Subcutaneous abdominal adipose tissue (tissue), 5 donors: ENCODE measurements around the gene IBA57.
A peak's percentile ranks its signal among the peaks of the same experiment; 100 is the strongest.

ENCODE experiments used
- H3K27ac ChIP-seq: one replicate; pipeline ENCODE4 v1.7.0; 2013; ENCODE audit warnings: low read depth, mild to moderate bottlenecking, inconsistent platforms, low read length, moderate library complexity
- H3K27me3 ChIP-seq, 5 donors: one replicate each; pipeline ENCODE4 v1.7.0; 2013; ENCODE audit warnings: low read length in 5 of 5, inconsistent platforms in 1 of 5; ENCODE audit not compliant: control insufficient read depth in 5 of 5, insufficient read depth in 4 of 5
- H3K36me3 ChIP-seq, 5 donors: one replicate each; pipeline ENCODE4 v1.7.0; 2013; ENCODE audit warnings: low read length in 5 of 5; ENCODE audit not compliant: control insufficient read depth in 5 of 5, insufficient read depth in 5 of 5
- H3K4me1 ChIP-seq, 5 donors: one replicate each; pipeline ENCODE4 v1.7.0; 2013; ENCODE audit warnings: low read length in 5 of 5, mild to moderate bottlenecking in 3 of 5, moderate library complexity in 1 of 5; ENCODE audit not compliant: control insufficient read depth in 5 of 5, insufficient read depth in 5 of 5
- H3K4me3 ChIP-seq, 5 donors: one replicate each; pipeline ENCODE4 v1.7.0; 2013; ENCODE audit warnings: low read length in 5 of 5, low read depth in 1 of 5
- H3K9ac ChIP-seq, 5 donors: one replicate each; pipeline ENCODE4 v1.7.0; 2013; ENCODE audit warnings: low read length in 5 of 5, mild to moderate bottlenecking in 4 of 5, moderate library complexity in 3 of 5
- H3K9me3 ChIP-seq, 5 donors: one replicate each; pipeline ENCODE4 v1.7.0; 2013; ENCODE audit warnings: low read length in 5 of 5; ENCODE audit not compliant: control insufficient read depth in 5 of 5
- donor health status: healthy.
- donor health status: healthy.
- donor health status: healthy.
- donor health status: healthy.
- donor health status: healthy.

Gene IBA57

DNA sequence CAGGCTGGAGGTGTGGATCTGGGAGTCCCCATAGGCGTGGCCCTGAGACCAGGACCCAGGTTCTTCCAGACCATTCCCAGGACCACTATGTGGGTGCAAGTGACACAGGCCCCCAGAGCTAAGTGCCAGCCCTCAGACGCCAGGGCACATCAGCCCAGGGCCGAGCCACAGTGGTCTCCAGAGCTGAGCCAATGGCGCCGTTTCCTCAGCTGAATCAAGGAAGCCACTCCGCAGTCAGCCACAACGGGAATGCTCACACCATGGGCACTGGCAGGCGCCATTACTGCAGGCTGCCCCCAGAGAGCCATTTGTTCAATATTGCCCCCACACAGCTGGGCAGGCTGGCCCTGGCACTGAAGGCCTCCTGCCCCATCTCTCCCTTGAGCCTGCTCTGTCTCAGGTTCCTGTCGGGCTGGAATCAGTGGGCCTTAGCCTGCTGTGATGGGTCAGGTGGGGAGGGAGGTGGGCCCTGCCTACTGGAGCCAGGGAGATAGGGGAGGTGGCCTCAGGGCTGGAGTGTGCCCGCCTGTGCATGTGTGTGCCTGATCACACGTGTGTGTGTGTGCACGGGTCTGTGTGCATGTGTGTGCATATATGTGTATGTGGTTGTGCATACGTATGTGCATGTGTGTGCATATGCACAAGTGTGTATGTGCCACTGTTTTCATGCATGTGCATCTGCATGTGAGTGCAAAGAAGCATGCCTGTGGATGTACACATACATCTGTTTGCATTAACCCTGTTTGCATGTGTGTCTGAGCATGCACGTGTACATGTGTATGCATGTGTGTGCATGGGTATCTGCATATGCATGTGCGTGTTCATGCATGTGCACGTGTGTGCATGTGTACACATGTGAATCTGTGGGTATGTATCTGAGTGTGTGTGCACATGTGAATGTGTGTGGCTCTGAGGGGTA is 9.7 kb upstream of the IBA57 start:
- Histone ChIP-seq H3K9ac (no peak overlapping the region), H3K4me1 (peaks cover 2 to 17% (median 8%) of the 10 kb centered on the region in 5 donors), H3K9me3 (no peaks in the 10 kb centered on the region), H3K36me3 (peaks cover 0 to 2% (median 0%) of the 10 kb centered on the region in 5 donors), H3K27me3 (peaks cover 3 to 14% (median 9%) of the 10 kb centered on the region in 5 donors), H3K27ac (no peak overlapping the region), H3K4me3 (no peak overlapping the region)

DNA sequence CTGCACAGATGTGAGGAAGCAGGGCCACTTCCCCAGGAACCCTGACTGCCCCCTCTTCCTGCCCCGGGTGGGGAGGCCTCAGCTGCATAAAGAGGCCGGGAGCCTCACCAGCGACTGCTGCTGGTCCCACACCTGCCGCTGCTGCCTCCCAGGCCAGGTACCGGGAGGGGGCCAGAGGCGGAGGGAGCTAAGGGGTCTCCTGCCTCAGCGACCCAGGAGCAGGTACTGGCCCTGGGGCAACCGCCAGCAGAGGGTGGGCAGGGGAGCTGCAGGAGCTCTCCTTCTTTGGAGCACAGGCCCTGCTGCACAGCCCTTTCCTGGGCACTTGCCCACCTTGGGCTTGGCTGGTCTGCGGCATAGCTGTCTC is 9.1 kb upstream of the IBA57 start:
- peaks cover 0 to 14% (median 4%) of the 10 kb centered on the region in 5 donors for H3K4me1 ChIP-seq
- peaks cover 5 to 16% (median 9%) of the 10 kb centered on the region in 5 donors for H3K27me3 ChIP-seq
- H3K4me3 ChIP-seq, result no peak overlapping the region
- peaks cover 0 to 2% (median 0%) of the 10 kb centered on the region in 5 donors for H3K36me3 ChIP-seq
- no peak overlapping the region for H3K9ac ChIP-seq
- H3K27ac ChIP-seq, result no peak overlapping the region
- no peaks in the 10 kb centered on the region for H3K9me3 ChIP-seq

DNA sequence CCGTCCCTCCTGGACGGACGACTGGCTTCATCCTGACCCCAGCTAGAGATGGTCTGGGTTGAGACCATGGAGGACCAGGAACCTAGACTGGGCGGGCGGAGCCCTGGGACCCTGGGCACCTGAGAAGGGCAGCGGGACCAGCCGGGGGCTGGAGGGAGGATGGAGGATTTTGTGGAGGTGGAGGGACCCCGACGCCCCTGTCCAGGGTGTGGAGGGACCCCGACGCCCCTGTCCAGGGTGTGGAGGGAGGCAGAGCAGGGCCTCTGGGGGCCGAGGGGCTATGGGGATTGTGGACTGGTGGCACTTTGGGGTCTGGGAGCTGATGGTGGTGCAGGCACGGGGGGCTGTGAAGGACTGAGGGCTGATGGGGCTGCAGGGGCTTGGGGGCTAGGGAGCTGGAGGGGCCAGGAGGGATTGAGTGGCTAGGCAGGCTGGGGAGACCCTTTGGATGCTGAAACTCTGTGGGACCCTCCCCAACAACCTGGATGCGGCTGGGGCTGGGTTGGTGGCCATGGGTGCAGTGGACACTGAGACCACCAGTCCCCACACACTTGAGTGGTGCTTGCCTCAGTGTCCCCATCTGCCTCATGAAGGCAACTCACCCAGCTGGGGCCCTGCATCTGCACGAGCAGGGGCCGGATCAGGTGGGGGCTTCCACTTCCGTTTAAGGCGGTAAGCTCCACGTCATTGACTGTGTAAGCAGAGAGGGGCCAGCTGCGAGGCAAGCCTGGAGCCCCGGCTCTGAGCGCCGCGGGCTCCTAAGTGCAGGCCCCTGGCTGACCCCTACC is 8.5 kb upstream of the IBA57 start:
- Histone ChIP-seq H3K36me3 (peaks cover 0 to 2% (median 0%) of the 10 kb centered on the region in 5 donors), H3K27ac (no peak overlapping the region), H3K9ac (no peak overlapping the region), H3K4me3 (no peak overlapping the region), H3K9me3 (no peaks in the 10 kb centered on the region), H3K27me3 (peaks cover 11 to 22% (median 14%) of the 10 kb centered on the region in 5 donors), H3K4me1 (peaks cover 0 to 17% (median 5%) of the 10 kb centered on the region in 5 donors)

DNA sequence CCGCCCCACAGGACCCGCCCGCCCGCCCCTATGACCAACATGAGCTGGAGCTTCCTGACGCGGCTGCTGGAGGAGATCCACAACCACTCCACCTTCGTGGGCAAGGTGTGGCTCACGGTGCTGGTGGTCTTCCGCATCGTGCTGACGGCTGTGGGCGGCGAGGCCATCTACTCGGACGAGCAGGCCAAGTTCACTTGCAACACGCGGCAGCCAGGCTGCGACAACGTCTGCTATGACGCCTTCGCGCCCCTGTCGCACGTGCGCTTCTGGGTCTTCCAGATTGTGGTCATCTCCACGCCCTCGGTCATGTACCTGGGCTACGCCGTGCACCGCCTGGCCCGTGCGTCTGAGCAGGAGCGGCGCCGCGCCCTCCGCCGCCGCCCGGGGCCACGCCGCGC is 7.9 kb upstream of the IBA57 start:
- H3K9me3 ChIP-seq, result no peaks in the 10 kb centered on the region
- no peak overlapping the region for H3K27ac ChIP-seq
- peaks cover 0 to 22% (median 11%) of the 10 kb centered on the region in 5 donors for H3K4me1 ChIP-seq
- peaks cover 17 to 27% (median 17%) of the 10 kb centered on the region in 5 donors for H3K27me3 ChIP-seq
- H3K9ac ChIP-seq, result no peak overlapping the region
- H3K4me3 ChIP-seq, result no peak overlapping the region
- H3K36me3 ChIP-seq, result peaks cover 0 to 2% (median 0%) of the 10 kb centered on the region in 5 donors

GRCh38 chr1:228158151-228159007 is 7.2 kb upstream of the IBA57 start:
- Histone ChIP-seq H3K9ac (no peak overlapping the region), H3K27me3 (peaks cover 18 to 32% (median 23%) of the 10 kb centered on the region in 5 donors), H3K4me1 (peaks cover 0 to 29% (median 17%) of the 10 kb centered on the region in 5 donors), H3K9me3 (no peaks in the 10 kb centered on the region), H3K27ac (no peak overlapping the region), H3K36me3 (peaks cover 0 to 2% (median 0%) of the 10 kb centered on the region in 5 donors), H3K4me3 (no peak overlapping the region)

GRCh38 chr1:228159008-228159665 is 6.5 kb upstream of the IBA57 start:
- Histone ChIP-seq H3K27me3 (peaks cover 18 to 35% (median 23%) of the 10 kb centered on the region in 5 donors), H3K36me3 (peaks cover 0 to 2% (median 0%) of the 10 kb centered on the region in 5 donors), H3K9me3 (no peaks in the 10 kb centered on the region), H3K27ac (no peak overlapping the region), H3K9ac (no peak overlapping the region), H3K4me1 (peaks cover 1 to 32% (median 18%) of the 10 kb centered on the region in 5 donors), H3K4me3 (no peak overlapping the region)

DNA sequence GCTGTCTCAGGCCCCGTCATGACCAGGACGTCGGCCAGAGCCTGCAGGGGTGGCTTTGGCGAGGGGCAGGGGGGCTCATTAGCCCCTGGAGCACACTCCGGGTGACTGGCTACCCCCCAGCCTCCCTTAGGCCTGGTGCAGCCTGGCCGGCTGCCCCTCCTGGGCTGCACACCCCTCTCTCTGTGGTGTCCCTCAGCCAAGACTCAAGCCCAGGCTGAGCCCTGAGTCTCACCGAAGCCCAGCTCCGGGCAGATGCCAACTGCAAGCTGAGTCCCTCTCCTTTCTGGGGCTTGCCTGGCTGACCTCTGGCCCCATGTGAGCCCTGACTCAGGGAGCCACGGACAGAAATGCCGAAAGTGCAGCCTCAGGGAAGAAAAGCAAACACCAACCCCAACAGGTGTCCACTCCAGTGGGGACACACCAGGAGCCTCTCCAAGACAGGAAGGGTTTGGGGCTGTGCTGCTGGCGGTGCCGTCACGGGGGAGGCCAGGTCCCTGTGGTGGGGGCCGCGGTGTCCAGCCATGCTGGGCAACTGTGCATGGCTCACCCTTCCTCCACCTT is 5.3 kb upstream of the IBA57 start:
- Histone ChIP-seq H3K27ac (no peak overlapping the region), H3K9ac (no peak overlapping the region), H3K4me1 (peaks cover 1 to 44% (median 26%) of the 10 kb centered on the region in 5 donors), H3K9me3 (no peaks in the 10 kb centered on the region), H3K36me3 (peaks cover 0 to 2% (median 0%) of the 10 kb centered on the region in 5 donors), H3K4me3 (no peak overlapping the region), H3K27me3 (peaks cover 18 to 35% (median 23%) of the 10 kb centered on the region in 5 donors)

GRCh38 chr1:228161362-228161761 is 4.2 kb upstream of the IBA57 start:
- Histone ChIP-seq H3K4me3 (no peak overlapping the region), H3K9me3 (no peaks in the 10 kb centered on the region), H3K4me1 (peaks cover 1 to 43% (median 29%) of the 10 kb centered on the region in 5 donors), H3K9ac (peak overlapping the region in 1 of 5 donors; percentile 48), H3K27ac (peak overlapping the region; percentile 60), H3K36me3 (no peaks in the 10 kb centered on the region), H3K27me3 (peaks cover 18 to 35% (median 23%) of the 10 kb centered on the region in 5 donors)

DNA sequence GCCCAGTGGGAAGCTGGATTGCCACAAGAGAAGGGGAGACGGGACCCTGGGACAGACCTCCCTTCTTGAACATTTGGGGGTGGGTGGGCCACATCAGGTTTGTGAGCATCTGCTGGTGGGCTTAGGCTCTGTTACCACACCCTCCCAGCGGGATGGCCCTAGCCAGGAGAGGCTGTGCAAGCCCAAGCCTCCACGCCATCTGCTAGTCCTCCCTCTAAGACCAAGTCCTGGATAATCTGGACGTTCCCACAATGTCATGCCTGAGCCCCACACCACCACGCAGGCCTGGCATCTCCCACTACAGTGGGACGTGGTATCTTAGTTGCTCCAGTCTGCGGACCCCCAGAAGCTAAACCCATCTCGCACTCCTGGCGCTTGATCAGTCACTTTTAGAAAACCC is 3.7 kb upstream of the IBA57 start:
- peaks cover 18 to 35% (median 23%) of the 10 kb centered on the region in 5 donors for H3K27me3 ChIP-seq
- no peaks in the 10 kb centered on the region for H3K9me3 ChIP-seq
- peaks cover 1 to 48% (median 34%) of the 10 kb centered on the region in 5 donors for H3K4me1 ChIP-seq
- no peak overlapping the region for H3K4me3 ChIP-seq
- peak overlapping the region; percentile 60 for H3K27ac ChIP-seq
- H3K9ac ChIP-seq, result peak overlapping the region in 1 of 5 donors; percentile 48
- H3K36me3 ChIP-seq, result no peaks in the 10 kb centered on the region
